ENCODE data around the gene AKAP3. TPM values are rescaled to one million over a fixed set of nuclear protein-coding genes. Genes with fewer than 3 reads are reported as not detected.

AKAP3 gene
- total and polyA plus RNA-seq, 2 donors (not counting 3 experiments of a cell fraction or from before 2014, with no cell fraction given), result 0.18 to 0.62 TPM

DNA sequence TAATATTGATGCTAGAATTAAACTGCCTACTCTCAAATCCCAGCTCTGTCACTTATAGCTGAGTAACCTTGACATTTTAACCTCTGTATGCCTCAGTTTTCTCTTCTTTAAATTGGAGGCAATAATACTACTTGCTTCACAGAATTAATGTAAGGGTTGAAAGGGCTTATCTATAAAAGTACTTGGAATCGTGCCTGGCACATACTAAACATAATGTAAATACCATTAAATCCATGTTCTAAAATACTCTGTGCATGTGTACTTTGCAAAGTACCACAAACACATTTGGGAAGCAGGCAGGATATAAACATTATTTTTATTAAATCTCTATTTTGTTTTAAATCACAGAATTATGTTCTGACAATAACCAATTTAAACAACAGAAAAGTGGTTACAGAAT, 44.9 kb downstream of the AKAP3 start:
- H3K9ac ChIP-seq (replicated peaks; ENCODE audit: extremely low read depth, insufficient read depth, low read length), result no peak overlapping the region
- DNase-seq (ENCODE audit: low read depth, low spot score) (no peak), FAIRE-seq (no peak)
- H3K9me3 ChIP-seq (replicated peaks; ENCODE audit: control insufficient read depth, insufficient read depth, low read length), result no peaks in the 10 kb centered on the region
- no peak overlapping the region for H3K4me2 ChIP-seq (ENCODE audit: insufficient read depth, low read length)
- dilution Hi-C loops (cut with MboI; ENCODE audit: extremely low pct_ligation_motif_present, low sequenced_read_pairs), result no loop called here
- ChIA-PET POLR2A (no interaction called here), CTCF (interaction anchor here (0.5 to 2.7 kb wide), 14 partner anchors 10 to 155 kb away, joined by 3 to 13 read pairs (median 6); partner anchors contain the start of genes AKAP3, DYRK4, NDUFA9 and RAD51AP1)
- TF ChIP-seq POLR2A (IDR thresholded peaks at IDR 0.05; ENCODE audit: low read depth, low read length), result no peak
- no peak for TF ChIP-seq POLR2AphosphoS5 (IDR thresholded peaks at IDR 0.05; ENCODE audit: insufficient read depth, low read depth, low read length)
- TF ChIP-seq, protein P1, sequence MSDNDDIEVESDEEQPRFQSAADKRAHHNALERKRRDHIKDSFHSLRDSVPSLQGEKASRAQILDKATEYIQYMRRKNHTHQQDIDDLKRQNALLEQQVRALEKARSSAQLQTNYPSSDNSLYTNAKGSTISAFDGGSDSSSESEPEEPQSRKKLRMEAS (IDR thresholded peaks at IDR 0.05; ENCODE audit: insufficient read depth, insufficient read length), result no peak
- H3K4me1 ChIP-seq (ENCODE audit: control insufficient read depth, extremely low read depth, insufficient read depth, low read length), result peaks cover 13% of the 10 kb centered on the region
- H3K27me3 ChIP-seq (ENCODE audit: control insufficient read depth in 2 of 2, insufficient read depth in 2 of 2, low read length in 2 of 2), result peaks cover 13 to 21% of the 10 kb centered on the region in 2 experiments
- H3K36me3 ChIP-seq (ENCODE audit: control insufficient read depth in 2 of 2, extremely low read depth in 1 of 2, insufficient read depth in 2 of 2, low read length in 2 of 2), result no peaks in the 10 kb centered on the region
- no peaks in the 10 kb centered on the region for H4K20me1 ChIP-seq (replicated peaks; ENCODE audit: control insufficient read depth, extremely low read depth, insufficient read depth, low read length)
- intact Hi-C loops (cut with micrococcal nuclease), result loop anchor here (1.0 to 2.0 kb wide), 3 partner anchors 45 to 154 kb away; partner anchors contain the start of genes AKAP3, NDUFA9 and RAD51AP1
- peaks cover 4% of the 10 kb centered on the region for H3K79me2 ChIP-seq (ENCODE audit: control insufficient read depth, insufficient read depth, low read length)
- H3K9me1 ChIP-seq (replicated peaks; ENCODE audit: control insufficient read depth, extremely low read depth, insufficient read depth, low read length), result no peaks in the 10 kb centered on the region
- no peak overlapping the region for H3K27ac ChIP-seq (ENCODE audit: insufficient read depth, low read depth, low read length)
- no TSS peak for BruUV-seq (replicated peaks)
- no peak overlapping the region for H3K4me3 ChIP-seq (replicated peaks in 1 of 3; ENCODE audit: insufficient read depth in 1 of 3, low read depth in 1 of 3, low read length in 3 of 3)
- no peak overlapping the region for H2AFZ ChIP-seq (ENCODE audit: low read depth, low read length)

DNA sequence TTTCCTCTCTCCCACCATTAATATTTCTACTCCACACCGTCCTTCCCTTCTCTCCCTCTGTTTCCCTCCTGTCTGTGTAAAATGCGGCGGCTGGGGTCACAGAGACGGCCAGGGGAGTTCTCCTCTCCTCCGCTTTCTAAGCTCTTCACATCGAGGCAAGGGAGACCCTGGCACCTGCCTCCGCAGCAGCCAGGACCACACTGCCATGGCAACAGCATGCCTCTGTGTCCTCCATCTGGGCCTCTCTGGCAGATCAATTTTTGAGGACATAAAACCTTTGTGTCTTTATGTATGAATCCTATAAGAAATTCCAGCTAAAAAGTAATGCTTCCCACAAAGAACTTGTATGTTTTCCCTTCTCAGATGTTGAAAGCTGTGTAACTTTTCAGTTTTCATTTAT, 45.4 kb downstream of the AKAP3 start:
- CTCF ChIA-PET, result interaction anchor here (0.7 to 1.9 kb wide), 2 partner anchors 10 to 12 kb away, joined by 3 to 7 read pairs; no protein-coding TSS in a partner anchor
- intact Hi-C loops (cut with micrococcal nuclease), result no loop called here

More for the DNA sequence above, 45.4 kb downstream of the AKAP3 start:
- no peaks in the 10 kb centered on the region for H3K36me3 ChIP-seq (ENCODE audit: control insufficient read depth in 2 of 2, extremely low read depth in 1 of 2, insufficient read depth in 2 of 2, low read length in 2 of 2)
- POLR2A ChIA-PET, result no interaction called here
- H3K27me3 ChIP-seq (ENCODE audit: control insufficient read depth in 2 of 2, insufficient read depth in 2 of 2, low read length in 2 of 2), result peaks cover 13 to 21% of the 10 kb centered on the region in 2 experiments
- no peak overlapping the region for H3K9ac ChIP-seq (replicated peaks; ENCODE audit: extremely low read depth, insufficient read depth, low read length)
- H3K9me1 ChIP-seq (replicated peaks; ENCODE audit: control insufficient read depth, extremely low read depth, insufficient read depth, low read length), result no peaks in the 10 kb centered on the region
- peaks cover 13% of the 10 kb centered on the region for H3K4me1 ChIP-seq (ENCODE audit: control insufficient read depth, extremely low read depth, insufficient read depth, low read length)
- TF ChIP-seq POLR2A (IDR thresholded peaks at IDR 0.05; ENCODE audit: low read depth, low read length) (no peak), MYC (IDR thresholded peaks at IDR 0.05; ENCODE audit: low read depth, low read length) (no peak), JUN (IDR thresholded peaks at IDR 0.05; ENCODE audit: borderline replicate concordance, insufficient read depth, insufficient read length, low read depth) (no peak), EZH2 (IDR thresholded peaks at IDR 0.05; ENCODE audit: borderline replicate concordance, low read depth, low read length, severe bottlenecking) (no peak), FOS (IDR thresholded peaks at IDR 0.05; ENCODE audit: borderline replicate concordance, insufficient read depth, low read length) (no peak), GATA2 (IDR thresholded peaks at IDR 0.05; ENCODE audit: insufficient read depth, insufficient read length, low read depth, low read length) (no peak), POLR2AphosphoS5 (IDR thresholded peaks at IDR 0.05; ENCODE audit: insufficient read depth, low read depth, low read length) (no peak)
- TF ChIP-seq, protein P1 (IDR thresholded peaks at IDR 0.05; ENCODE audit: insufficient read depth, insufficient read length), result no peak
- TF ChIP-seq, protein P2, sequence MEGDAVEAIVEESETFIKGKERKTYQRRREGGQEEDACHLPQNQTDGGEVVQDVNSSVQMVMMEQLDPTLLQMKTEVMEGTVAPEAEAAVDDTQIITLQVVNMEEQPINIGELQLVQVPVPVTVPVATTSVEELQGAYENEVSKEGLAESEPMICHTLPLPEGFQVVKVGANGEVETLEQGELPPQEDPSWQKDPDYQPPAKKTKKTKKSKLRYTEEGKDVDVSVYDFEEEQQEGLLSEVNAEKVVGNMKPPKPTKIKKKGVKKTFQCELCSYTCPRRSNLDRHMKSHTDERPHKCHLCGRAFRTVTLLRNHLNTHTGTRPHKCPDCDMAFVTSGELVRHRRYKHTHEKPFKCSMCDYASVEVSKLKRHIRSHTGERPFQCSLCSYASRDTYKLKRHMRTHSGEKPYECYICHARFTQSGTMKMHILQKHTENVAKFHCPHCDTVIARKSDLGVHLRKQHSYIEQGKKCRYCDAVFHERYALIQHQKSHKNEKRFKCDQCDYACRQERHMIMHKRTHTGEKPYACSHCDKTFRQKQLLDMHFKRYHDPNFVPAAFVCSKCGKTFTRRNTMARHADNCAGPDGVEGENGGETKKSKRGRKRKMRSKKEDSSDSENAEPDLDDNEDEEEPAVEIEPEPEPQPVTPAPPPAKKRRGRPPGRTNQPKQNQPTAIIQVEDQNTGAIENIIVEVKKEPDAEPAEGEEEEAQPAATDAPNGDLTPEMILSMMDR (IDR thresholded peaks at IDR 0.05; ENCODE audit: extremely low read depth in 1 of 2, insufficient read depth in 1 of 2, low read depth in 1 of 2, low read length in 2 of 2), result no peak
- no peaks in the 10 kb centered on the region for H4K20me1 ChIP-seq (replicated peaks; ENCODE audit: control insufficient read depth, extremely low read depth, insufficient read depth, low read length)
- peaks cover 4% of the 10 kb centered on the region for H3K79me2 ChIP-seq (ENCODE audit: control insufficient read depth, insufficient read depth, low read length)
- no TSS peak for BruUV-seq (replicated peaks)
- FAIRE-seq, result no peak
- no peaks in the 10 kb centered on the region for H3K9me3 ChIP-seq (replicated peaks; ENCODE audit: control insufficient read depth, insufficient read depth, low read length)
- dilution Hi-C loops (cut with MboI; ENCODE audit: extremely low pct_ligation_motif_present, low sequenced_read_pairs), result no loop called here
- no peak overlapping the region for H3K4me2 ChIP-seq (ENCODE audit: insufficient read depth, low read length)
- no peak overlapping the region for H2AFZ ChIP-seq (ENCODE audit: low read depth, low read length)
- no peak for DNase-seq (ENCODE audit: low read depth, low spot score)
- H3K4me3 ChIP-seq (replicated peaks in 1 of 3; ENCODE audit: insufficient read depth in 1 of 3, low read depth in 1 of 3, low read length in 3 of 3), result no peak overlapping the region
- no peak overlapping the region for H3K27ac ChIP-seq (ENCODE audit: insufficient read depth, low read depth, low read length)
